ENCODE results near the gene SVIP.

SVIP gene

GRCh38 chr11:22795914-22796313 is 33.7 kb downstream of the SVIP start:
- TF ChIP-seq CTCF (IDR thresholded peaks at IDR 0.05; ENCODE audit: extremely low read depth, missing control alignments) = no peak
- no peak for DNase-seq (ENCODE audit: low spot score)

GRCh38 chr11:22792497-22792896 is 37.1 kb downstream of the SVIP start:
- no peak for DNase-seq (ENCODE audit: low spot score)
- no peak for TF ChIP-seq CTCF (IDR thresholded peaks at IDR 0.05; ENCODE audit: extremely low read depth, missing control alignments)

GRCh38 chr11:22787551-22788162 is 41.9 kb downstream of the SVIP start:
- peak; percentile 17 for DNase-seq (ENCODE audit: low spot score)
- peak; percentile 45 for TF ChIP-seq CTCF (IDR thresholded peaks at IDR 0.05; ENCODE audit: extremely low read depth, missing control alignments)

GRCh38 chr11:22787055-22787454 is 42.5 kb downstream of the SVIP start:
- no peak for TF ChIP-seq CTCF (IDR thresholded peaks at IDR 0.05; ENCODE audit: extremely low read depth, missing control alignments)
- DNase-seq (ENCODE audit: low spot score) = no peak

GRCh38 chr11:22786475-22786874 is 43.1 kb downstream of the SVIP start:
- no peak for TF ChIP-seq CTCF (IDR thresholded peaks at IDR 0.05; ENCODE audit: extremely low read depth, missing control alignments)
- DNase-seq (ENCODE audit: low spot score) = peak; percentile 37

GRCh38 chr11:22785251-22785650 is 44.4 kb downstream of the SVIP start:
- TF ChIP-seq CTCF (IDR thresholded peaks at IDR 0.05; ENCODE audit: extremely low read depth, missing control alignments) = no peak

GRCh38 chr11:22780952-22781593 is 48.5 kb downstream of the SVIP start:
- TF ChIP-seq CTCF (IDR thresholded peaks at IDR 0.05; ENCODE audit: extremely low read depth, missing control alignments) = no peak
- peak; percentile 32 for DNase-seq (ENCODE audit: low spot score)

More at GRCh38 chr11:22785251-22785650, 44.4 kb downstream of the SVIP start:
- DNase-seq (ENCODE audit: low spot score) = no peak

All from GM20000 (cell line).